ENCODE data around the gene RCBTB1.
A peak's percentile ranks its signal among the peaks of the same experiment; 100 is the strongest.

RCBTB1 gene

GRCh38 chr13:49585220-49586157, at the start of gene RCBTB1:
Gene RCBTB1 (minus strand): TSS chr13:49585558. CDS start chr13:49567279, 18,279 bp downstream.
- no peak for TF ChIP-seq ZBTB7A (IDR thresholded peaks at IDR 0.05; ENCODE audit: low read depth)
- TF ChIP-seq CREB1 (IDR thresholded peaks at IDR 0.05; ENCODE audit: low read depth) = no peak
- peak; percentile 62; the same call in 1 of the 2 replicates for TF ChIP-seq NFIC (IDR thresholded peaks at IDR 0.05)
- no peak for TF ChIP-seq FOXM1 (IDR thresholded peaks at IDR 0.05; ENCODE audit: borderline replicate concordance, low read depth)
- peak; percentile 58 for TF ChIP-seq MAX (IDR thresholded peaks at IDR 0.05)
- no peak for TF ChIP-seq EGR1 (IDR thresholded peaks at IDR 0.05)
- TF ChIP-seq EP300 (IDR thresholded peaks at IDR 0.05; ENCODE audit: borderline replicate concordance) = no peak
- peak; percentile 37 for TF ChIP-seq TAF1 (IDR thresholded peaks at IDR 0.05; ENCODE audit: low read depth)
- TF ChIP-seq YY1 (IDR thresholded peaks at IDR 0.05; ENCODE audit: low read depth) = no peak
- TF ChIP-seq REST (IDR thresholded peaks at IDR 0.05; ENCODE audit: low read depth) = no peak
- no peak for TF ChIP-seq TEAD4 (IDR thresholded peaks at IDR 0.05)
- TF ChIP-seq, protein P1, sequence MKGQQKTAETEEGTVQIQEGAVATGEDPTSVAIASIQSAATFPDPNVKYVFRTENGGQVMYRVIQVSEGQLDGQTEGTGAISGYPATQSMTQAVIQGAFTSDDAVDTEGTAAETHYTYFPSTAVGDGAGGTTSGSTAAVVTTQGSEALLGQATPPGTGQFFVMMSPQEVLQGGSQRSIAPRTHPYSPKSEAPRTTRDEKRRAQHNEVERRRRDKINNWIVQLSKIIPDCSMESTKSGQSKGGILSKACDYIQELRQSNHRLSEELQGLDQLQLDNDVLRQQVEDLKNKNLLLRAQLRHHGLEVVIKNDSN (IDR thresholded peaks at IDR 0.05) = peak; percentile 97
- no peak for TF ChIP-seq RAD21 (IDR thresholded peaks at IDR 0.05; ENCODE audit: low read depth)
- no peak for TF ChIP-seq CEBPB (IDR thresholded peaks at IDR 0.05)
- no peak for TF ChIP-seq TCF12 (IDR thresholded peaks at IDR 0.05; ENCODE audit: low read depth)

GRCh38 chr13:49633710-49634109, 48.4 kb upstream of the RCBTB1 start:
- TF ChIP-seq TEAD4 (IDR thresholded peaks at IDR 0.05) (no peak), CEBPB (IDR thresholded peaks at IDR 0.05) (no peak), ZBTB7A (IDR thresholded peaks at IDR 0.05; ENCODE audit: low read depth) (no peak), NFIC (IDR thresholded peaks at IDR 0.05) (no peak), EP300 (IDR thresholded peaks at IDR 0.05; ENCODE audit: borderline replicate concordance) (no peak), TAF1 (IDR thresholded peaks at IDR 0.05; ENCODE audit: low read depth) (no peak), EGR1 (IDR thresholded peaks at IDR 0.05) (no peak), RAD21 (IDR thresholded peaks at IDR 0.05; ENCODE audit: low read depth) (no peak), YY1 (IDR thresholded peaks at IDR 0.05; ENCODE audit: low read depth) (no peak)
- TF ChIP-seq, protein P1 (IDR thresholded peaks at IDR 0.05) = no peak

- TF ChIP-seq MAX (IDR thresholded peaks at IDR 0.05) = no peak
- no peak for TF ChIP-seq TEAD4 (IDR thresholded peaks at IDR 0.05)
- no peak for TF ChIP-seq YY1 (IDR thresholded peaks at IDR 0.05; ENCODE audit: low read depth)
- TF ChIP-seq RAD21 (IDR thresholded peaks at IDR 0.05; ENCODE audit: low read depth) = no peak
- no peak for TF ChIP-seq CREB1 (IDR thresholded peaks at IDR 0.05; ENCODE audit: low read depth)
Measured at GRCh38 chr13:49632156-49632555, 46.8 kb upstream of the RCBTB1 start.

DNA sequence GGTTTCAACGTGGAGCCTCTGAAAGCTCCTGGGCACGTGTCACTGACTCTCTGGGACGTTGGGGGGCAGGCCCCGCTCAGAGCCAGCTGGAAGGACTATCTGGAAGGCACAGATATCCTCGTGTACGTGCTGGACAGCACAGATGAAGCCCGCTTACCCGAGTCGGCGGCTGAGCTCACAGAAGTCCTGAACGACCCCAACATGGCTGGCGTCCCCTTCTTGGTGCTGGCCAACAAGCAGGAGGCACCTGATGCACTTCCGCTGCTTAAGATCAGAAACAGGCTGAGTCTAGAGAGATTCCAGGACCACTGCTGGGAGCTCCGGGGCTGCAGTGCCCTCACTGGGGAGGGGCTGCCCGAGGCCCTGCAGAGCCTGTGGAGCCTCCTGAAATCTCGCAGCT, 45.2 kb upstream of the RCBTB1 start:
- TF ChIP-seq FOXM1 (IDR thresholded peaks at IDR 0.05; ENCODE audit: borderline replicate concordance, low read depth) (no peak), TEAD4 (IDR thresholded peaks at IDR 0.05) (no peak), NFIC (IDR thresholded peaks at IDR 0.05) (no peak), RAD21 (IDR thresholded peaks at IDR 0.05; ENCODE audit: low read depth) (no peak), REST (IDR thresholded peaks at IDR 0.05; ENCODE audit: low read depth) (no peak), CREB1 (IDR thresholded peaks at IDR 0.05; ENCODE audit: low read depth) (no peak), TCF12 (IDR thresholded peaks at IDR 0.05; ENCODE audit: low read depth) (no peak), EGR1 (IDR thresholded peaks at IDR 0.05) (no peak)
- TF ChIP-seq, protein P1 (IDR thresholded peaks at IDR 0.05) = no peak

GRCh38 chr13:49629947-49630346, 44.6 kb upstream of the RCBTB1 start:
- TF ChIP-seq, protein P1 (IDR thresholded peaks at IDR 0.05) = no peak
- TF ChIP-seq CREB1 (IDR thresholded peaks at IDR 0.05; ENCODE audit: low read depth) (no peak), EP300 (IDR thresholded peaks at IDR 0.05; ENCODE audit: borderline replicate concordance) (no peak), TEAD4 (IDR thresholded peaks at IDR 0.05) (no peak), EGR1 (IDR thresholded peaks at IDR 0.05) (no peak), YY1 (IDR thresholded peaks at IDR 0.05; ENCODE audit: low read depth) (no peak), FOXM1 (IDR thresholded peaks at IDR 0.05; ENCODE audit: borderline replicate concordance, low read depth) (no peak), TAF1 (IDR thresholded peaks at IDR 0.05; ENCODE audit: low read depth) (no peak), TCF12 (IDR thresholded peaks at IDR 0.05; ENCODE audit: low read depth) (no peak), ZBTB7A (IDR thresholded peaks at IDR 0.05; ENCODE audit: low read depth) (no peak), RAD21 (IDR thresholded peaks at IDR 0.05; ENCODE audit: low read depth) (no peak)

All from Ishikawa (cell line).